HL-60 (cell line): ENCODE results near the gene CDC26.

ENCODE experiments used
- POLR2AphosphoS5 ChIP-seq: IDR thresholded peaks from 2 replicates; pipeline ENCODE4 v1.6.1; 2012; ENCODE audit warnings: low read depth
- REST ChIP-seq: IDR thresholded peaks from 2 replicates; pipeline ENCODE4 v1.6.1; 2012; ENCODE audit warnings: low read depth; ENCODE audit not compliant: insufficient replicate concordance

GRCh38 chr9:113290052-113290607 is 14.8 kb upstream of the CDC26 start:
- TF ChIP-seq REST (no peak), POLR2AphosphoS5 (no peak)
